Measurements from ENCODE around the gene TSKS. TPM values are rescaled to one million over a fixed set of nuclear protein-coding genes. Genes with fewer than 3 reads are reported as not detected.

The TSKS gene
- total and polyA plus RNA-seq, 2 donors (not counting 3 experiments of a cell fraction or from before 2014, with no cell fraction given), result 0.03 TPM; not detected in 1

- FAIRE-seq, result no peak
- peaks cover under 1% of the 10 kb centered on the region for H3K79me2 ChIP-seq (ENCODE audit: control insufficient read depth, insufficient read depth, low read length)
- no peak for DNase-seq (ENCODE audit: low read depth, low spot score)
- BruUV-seq (replicated peaks), result no TSS peak
- no peaks in the 10 kb centered on the region for H3K9me3 ChIP-seq (replicated peaks; ENCODE audit: control insufficient read depth, insufficient read depth, low read length)
- no peak for TF ChIP-seq GATA2 (IDR thresholded peaks at IDR 0.05; ENCODE audit: insufficient read depth, insufficient read length, low read depth, low read length)
- TF ChIP-seq FOS (IDR thresholded peaks at IDR 0.05; ENCODE audit: borderline replicate concordance, insufficient read depth, low read length), result no peak
- TF ChIP-seq MYC (IDR thresholded peaks at IDR 0.05; ENCODE audit: low read depth, low read length), result no peak
- TF ChIP-seq POLR2AphosphoS5 (IDR thresholded peaks at IDR 0.05; ENCODE audit: insufficient read depth, low read depth, low read length), result no peak
- no peak for TF ChIP-seq JUN (IDR thresholded peaks at IDR 0.05; ENCODE audit: borderline replicate concordance, insufficient read depth, insufficient read length, low read depth)
- TF ChIP-seq POLR2A (IDR thresholded peaks at IDR 0.05; ENCODE audit: low read depth, low read length), result no peak
- no peak for TF ChIP-seq CTCF (IDR thresholded peaks at IDR 0.05; ENCODE audit: extremely low read depth in 1 of 2, insufficient read depth in 1 of 2, low read depth in 1 of 2, low read length in 2 of 2)
- TF ChIP-seq EZH2 (IDR thresholded peaks at IDR 0.05; ENCODE audit: borderline replicate concordance, low read depth, low read length, severe bottlenecking), result no peak
- no peak for TF ChIP-seq MAX (IDR thresholded peaks at IDR 0.05; ENCODE audit: insufficient read depth, insufficient read length)
- no peaks in the 10 kb centered on the region for H3K9me1 ChIP-seq (replicated peaks; ENCODE audit: control insufficient read depth, extremely low read depth, insufficient read depth, low read length)
- no peak overlapping the region for H3K9ac ChIP-seq (replicated peaks; ENCODE audit: extremely low read depth, insufficient read depth, low read length)
- H3K4me3 ChIP-seq (replicated peaks in 1 of 3; ENCODE audit: insufficient read depth in 1 of 3, low read depth in 1 of 3, low read length in 3 of 3), result no peak overlapping the region
- peaks cover 0 to 9% of the 10 kb centered on the region in 2 experiments for H3K36me3 ChIP-seq (ENCODE audit: control insufficient read depth in 2 of 2, extremely low read depth in 1 of 2, insufficient read depth in 2 of 2, low read length in 2 of 2)
- ChIA-PET CTCF (no interaction called here), POLR2A (no interaction called here)
- H3K27me3 ChIP-seq (ENCODE audit: control insufficient read depth in 2 of 2, insufficient read depth in 2 of 2, low read length in 2 of 2), result no peaks in the 10 kb centered on the region
- no peak overlapping the region for H3K27ac ChIP-seq (ENCODE audit: insufficient read depth, low read depth, low read length)
- dilution Hi-C loops (cut with MboI; ENCODE audit: extremely low pct_ligation_motif_present, low sequenced_read_pairs) (no loop called here), intact Hi-C loops (cut with micrococcal nuclease) (no loop called here)
- H2AFZ ChIP-seq (ENCODE audit: low read depth, low read length), result no peak overlapping the region
- H4K20me1 ChIP-seq (replicated peaks; ENCODE audit: control insufficient read depth, extremely low read depth, insufficient read depth, low read length), result no peaks in the 10 kb centered on the region
- H3K4me2 ChIP-seq (ENCODE audit: insufficient read depth, low read length), result no peak overlapping the region
- H3K4me1 ChIP-seq (ENCODE audit: control insufficient read depth, extremely low read depth, insufficient read depth, low read length), result no peaks in the 10 kb centered on the region
These were observed 18.3 kb upstream of the TSKS start for GRCh38 chr19:49781394-49781793.

Measured in endothelial cell of umbilical vein (primary cell).